Activated CD4-positive, alpha-beta T cell treated with anti-CD3 and anti-CD28 coated beads, Interleukin-2, amount 10 ng/mL, durations not matched to agents 24 days and 14 days (primary cell): Measurements from ENCODE around the gene ZSCAN10. TPM values are rescaled to one million over a fixed set of nuclear protein-coding genes. Genes with fewer than 3 reads are reported as not detected.
A peak's percentile ranks its signal among the peaks of the same experiment; 100 is the strongest.

Experiments used
- DNase-seq: peaks from one replicate; pipeline ENCODE4 v3.0.0; 2022
- H3K27ac Mint-ChIP-seq: one replicate; pipeline ENCODE4 v1.8.0; 2022; ENCODE audit warnings: mild to moderate bottlenecking, mixed read lengths
- H3K27me3 Mint-ChIP-seq: one replicate; pipeline ENCODE4 v1.8.0; 2022; ENCODE audit warnings: mixed read lengths
- H3K36me3 Mint-ChIP-seq: one replicate; pipeline ENCODE4 v1.8.0; 2022; ENCODE audit warnings: low read depth, mild to moderate bottlenecking, mixed read lengths
- H3K4me1 Mint-ChIP-seq: one replicate; pipeline ENCODE4 v1.8.0; 2021; ENCODE audit warnings: mixed read lengths
- H3K4me3 Mint-ChIP-seq: one replicate; pipeline ENCODE4 v1.8.0; 2022; ENCODE audit warnings: mild to moderate bottlenecking, moderate library complexity, mixed read lengths
- H3K9me3 Mint-ChIP-seq: one replicate; pipeline ENCODE4 v1.8.0; 2021; ENCODE audit warnings: mixed read lengths
- intact Hi-C: fragments of 100-400 bp; cut with micrococcal nuclease; formaldehyde crosslinking; loops from one replicate; pipeline ENCODE4 v1.15.1; 2023
- total RNA-seq: library from RNA; stranded (reverse); gene quantifications from 2 replicates; pipeline ENCODE4 v1.2.3, GENCODE V29; 2022

Gene ZSCAN10
- total RNA-seq, 1 donor from 2014 or later: not detected

- Mint-ChIP-seq H3K27ac (no peak within 1 kb of the TSS), H3K4me1 (peaks cover 4% of the 10 kb centered on the region), H3K9me3 (no peaks in the 10 kb centered on the region), H3K4me3 (no peak within 1 kb of the TSS), H3K36me3 (no peaks in the 10 kb centered on the region), H3K27me3 (peaks cover 14% of the 10 kb centered on the region)
- no peak for DNase-seq
- intact Hi-C loops: no loop called here
Observed at GRCh38 chr16:3112058-3112880, 13.2 kb upstream of the ZSCAN10 start, which contains the start of gene ZNF205. Gene ZNF205, plus strand, starts transcription at chr16:3112586. Its CDS starts 845 bp downstream, at chr16:3113431.

- intact Hi-C loops: loop anchor here (1.0 kb wide), 2 partner anchors 18 to 44 kb away; no protein-coding TSS in a partner anchor
- Mint-ChIP-seq H3K36me3 (no peaks in the 10 kb centered on the region), H3K27me3 (peaks cover 2% of the 10 kb centered on the region), H3K4me3 (peak overlapping the region; percentile 88), H3K9me3 (no peaks in the 10 kb centered on the region), H3K4me1 (peaks cover 22% of the 10 kb centered on the region), H3K27ac (peak overlapping the region; percentile 90)
- DNase-seq: peak; percentile 97
Observed at GRCh38 chr16:3106205-3106928, 7.3 kb upstream of the ZSCAN10 start.

- intact Hi-C loops: loop anchor here (2.0 kb wide), 1 partner anchor 43 kb away; no protein-coding TSS in a partner anchor
- no peaks in the 10 kb centered on the region for H3K9me3 Mint-ChIP-seq
- H3K27ac Mint-ChIP-seq: peak overlapping the region; percentile 86
- no peaks in the 10 kb centered on the region for H3K36me3 Mint-ChIP-seq
- H3K4me1 Mint-ChIP-seq: peaks cover 36% of the 10 kb centered on the region
- peaks cover 2% of the 10 kb centered on the region for H3K27me3 Mint-ChIP-seq
- peak overlapping the region; percentile 78 for H3K4me3 Mint-ChIP-seq
- DNase-seq: peak; percentile 80
Observed at GRCh38 chr16:3101841-3102470, 2.9 kb upstream of the ZSCAN10 start.

GRCh38 chr16:3101018-3101840 is 2.1 kb upstream of the ZSCAN10 start:
- H3K36me3 Mint-ChIP-seq: no peaks in the 10 kb centered on the region
- peaks cover 36% of the 10 kb centered on the region for H3K4me1 Mint-ChIP-seq
- DNase-seq: peak; percentile 86
- H3K27ac Mint-ChIP-seq: peak overlapping the region; percentile 85
- intact Hi-C loops: loop anchor here (2.0 kb wide), 1 partner anchor 42 kb away; no protein-coding TSS in a partner anchor
- peak overlapping the region; percentile 78 for H3K4me3 Mint-ChIP-seq
- H3K9me3 Mint-ChIP-seq: no peaks in the 10 kb centered on the region
- H3K27me3 Mint-ChIP-seq: peaks cover 2% of the 10 kb centered on the region

- Mint-ChIP-seq H3K36me3 (no peaks in the 10 kb centered on the region), H3K4me3 (peak overlapping the region; percentile 85), H3K9me3 (no peaks in the 10 kb centered on the region), H3K4me1 (peaks cover 38% of the 10 kb centered on the region), H3K27me3 (peaks cover 2% of the 10 kb centered on the region), H3K27ac (peak overlapping the region; percentile 86)
- peak; percentile 97 for DNase-seq
- intact Hi-C loops: loop anchor here (1.0 to 2.0 kb wide), 3 partner anchors 24 to 41 kb away; no protein-coding TSS in a partner anchor
Observed at GRCh38 chr16:3099732-3100499, 822 bp upstream of the ZSCAN10 start.

- H3K9me3 Mint-ChIP-seq: no peaks in the 10 kb centered on the region
- no peaks in the 10 kb centered on the region for H3K36me3 Mint-ChIP-seq
- DNase-seq: no peak
- H3K27me3 Mint-ChIP-seq: peaks cover 2% of the 10 kb centered on the region
- H3K4me1 Mint-ChIP-seq: peaks cover 41% of the 10 kb centered on the region
- no peak overlapping the region for H3K27ac Mint-ChIP-seq
- intact Hi-C loops: no loop called here
- no peak overlapping the region for H3K4me3 Mint-ChIP-seq
Observed at GRCh38 chr16:3099395-3099731, 269 bp upstream of the ZSCAN10 start.

GRCh38 chr16:3097266-3097665 is 1.8 kb downstream of the ZSCAN10 start:
- Mint-ChIP-seq H3K4me1 (peaks cover 36% of the 10 kb centered on the region), H3K27me3 (peaks cover 2% of the 10 kb centered on the region)
- intact Hi-C loops: no loop called here

GRCh38 chr16:3096362-3096761 is 2.7 kb downstream of the ZSCAN10 start:
- H3K27ac Mint-ChIP-seq: no peak overlapping the region
- H3K9me3 Mint-ChIP-seq: no peaks in the 10 kb centered on the region
- no peaks in the 10 kb centered on the region for H3K36me3 Mint-ChIP-seq
- peaks cover 34% of the 10 kb centered on the region for H3K4me1 Mint-ChIP-seq
- DNase-seq: no peak
- peaks cover 2% of the 10 kb centered on the region for H3K27me3 Mint-ChIP-seq
- H3K4me3 Mint-ChIP-seq: no peak overlapping the region
- intact Hi-C loops: loop anchor here (1.0 kb wide), 1 partner anchor 33 kb away; no protein-coding TSS in a partner anchor

More at GRCh38 chr16:3097266-3097665, 1.8 kb downstream of the ZSCAN10 start:
- no peaks in the 10 kb centered on the region for H3K36me3 Mint-ChIP-seq
- H3K9me3 Mint-ChIP-seq: no peaks in the 10 kb centered on the region
- DNase-seq: no peak
- H3K4me3 Mint-ChIP-seq: no peak overlapping the region
- H3K27ac Mint-ChIP-seq: no peak overlapping the region

- Mint-ChIP-seq H3K4me3 (no peak overlapping the region), H3K4me1 (peaks cover 34% of the 10 kb centered on the region), H3K9me3 (no peaks in the 10 kb centered on the region), H3K27me3 (peaks cover 2% of the 10 kb centered on the region), H3K36me3 (no peaks in the 10 kb centered on the region), H3K27ac (peak overlapping the region; percentile 37)
- intact Hi-C loops: loop anchor here (1.0 kb wide), 1 partner anchor 33 kb away; no protein-coding TSS in a partner anchor
- DNase-seq: peak; percentile 90
Observed at GRCh38 chr16:3095869-3096268, 3.2 kb downstream of the ZSCAN10 start.

GRCh38 chr16:3094289-3095027 is 4.6 kb downstream of the ZSCAN10 start:
- Mint-ChIP-seq H3K27ac (peak overlapping the region; percentile 74), H3K36me3 (no peaks in the 10 kb centered on the region), H3K9me3 (no peaks in the 10 kb centered on the region), H3K4me3 (peak overlapping the region; percentile 30), H3K4me1 (peaks cover 28% of the 10 kb centered on the region), H3K27me3 (no peaks in the 10 kb centered on the region)
- peak; percentile 88 for DNase-seq
- intact Hi-C loops: no loop called here

- no peak for DNase-seq
- no peaks in the 10 kb centered on the region for H3K27me3 Mint-ChIP-seq
- H3K36me3 Mint-ChIP-seq: no peaks in the 10 kb centered on the region
- no peak overlapping the region for H3K27ac Mint-ChIP-seq
- H3K4me1 Mint-ChIP-seq: peaks cover 31% of the 10 kb centered on the region
- no peak overlapping the region for H3K4me3 Mint-ChIP-seq
- no peaks in the 10 kb centered on the region for H3K9me3 Mint-ChIP-seq
- intact Hi-C loops: no loop called here
Observed at GRCh38 chr16:3092501-3092941, 6.6 kb downstream of the ZSCAN10 start.

- intact Hi-C loops: no loop called here
- DNase-seq: no peak
- no peaks in the 10 kb centered on the region for H3K36me3 Mint-ChIP-seq
- H3K27me3 Mint-ChIP-seq: no peaks in the 10 kb centered on the region
- no peaks in the 10 kb centered on the region for H3K9me3 Mint-ChIP-seq
- H3K27ac Mint-ChIP-seq: no peak overlapping the region
- no peak overlapping the region for H3K4me3 Mint-ChIP-seq
- peaks cover 36% of the 10 kb centered on the region for H3K4me1 Mint-ChIP-seq
Observed at GRCh38 chr16:3091551-3091950, 7.5 kb downstream of the ZSCAN10 start.
